NB4 (cell line): ENCODE measurements around the gene IPPK.

ENCODE experiments used
- MYC ChIP-seq: IDR thresholded peaks from 2 replicates; pipeline ENCODE4 v1.6.1; 2011; ENCODE audit warnings: low read depth, low read length
- POLR2A ChIP-seq: IDR thresholded peaks from 2 replicates; pipeline ENCODE4 v1.6.1; 2011; ENCODE audit warnings: mild to moderate bottlenecking; ENCODE audit not compliant: insufficient read length; ENCODE audit errors: extremely low read depth
- TF ChIP-seq, protein P1 (sequence below): IDR thresholded peaks from one replicate; pipeline ENCODE4 v1.5.1; 2012; ENCODE audit warnings: low read depth, low read length
- TF ChIP-seq, protein P2 (sequence below): IDR thresholded peaks from 2 replicates; pipeline ENCODE4 v1.6.1; 2011; ENCODE audit warnings: low read depth, low read length

DNA sequence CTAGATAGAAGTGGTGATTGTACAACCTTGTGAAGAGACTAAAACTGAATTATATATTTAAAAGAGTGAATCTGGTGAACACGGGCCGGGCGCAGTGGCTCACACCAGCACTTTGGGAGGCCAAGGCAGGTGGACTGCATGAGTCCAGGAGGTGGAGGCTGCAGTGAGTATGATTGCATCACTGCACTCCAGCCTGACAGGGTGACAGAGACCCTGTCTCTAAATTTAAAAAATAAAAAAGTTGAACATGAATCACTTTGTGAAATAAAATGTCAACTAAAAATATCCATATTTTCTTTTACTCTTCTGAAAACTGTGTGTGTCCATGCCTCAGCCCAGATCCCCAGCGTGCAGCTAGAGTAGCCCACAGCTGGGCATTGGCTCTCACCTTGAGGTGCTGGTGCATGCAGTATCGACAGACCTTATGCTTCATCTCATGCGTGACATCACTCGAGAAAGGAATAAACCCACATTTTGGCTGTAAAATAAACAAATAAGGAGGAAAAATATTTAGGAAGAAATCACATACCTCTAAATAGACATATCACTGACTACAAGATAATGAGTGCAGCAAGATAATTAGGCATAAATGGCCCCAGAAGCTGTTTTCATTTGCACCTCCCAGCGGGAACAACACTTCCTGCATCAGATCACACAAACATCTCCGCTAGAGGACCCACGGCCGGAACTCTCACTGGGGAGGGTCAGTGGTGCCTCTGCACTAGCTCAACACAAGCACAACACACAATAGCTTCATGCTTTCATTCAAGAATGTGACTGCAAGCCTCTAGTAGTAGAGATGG lies 22.1 kb downstream of the IPPK start:
- TF ChIP-seq, protein P1, sequence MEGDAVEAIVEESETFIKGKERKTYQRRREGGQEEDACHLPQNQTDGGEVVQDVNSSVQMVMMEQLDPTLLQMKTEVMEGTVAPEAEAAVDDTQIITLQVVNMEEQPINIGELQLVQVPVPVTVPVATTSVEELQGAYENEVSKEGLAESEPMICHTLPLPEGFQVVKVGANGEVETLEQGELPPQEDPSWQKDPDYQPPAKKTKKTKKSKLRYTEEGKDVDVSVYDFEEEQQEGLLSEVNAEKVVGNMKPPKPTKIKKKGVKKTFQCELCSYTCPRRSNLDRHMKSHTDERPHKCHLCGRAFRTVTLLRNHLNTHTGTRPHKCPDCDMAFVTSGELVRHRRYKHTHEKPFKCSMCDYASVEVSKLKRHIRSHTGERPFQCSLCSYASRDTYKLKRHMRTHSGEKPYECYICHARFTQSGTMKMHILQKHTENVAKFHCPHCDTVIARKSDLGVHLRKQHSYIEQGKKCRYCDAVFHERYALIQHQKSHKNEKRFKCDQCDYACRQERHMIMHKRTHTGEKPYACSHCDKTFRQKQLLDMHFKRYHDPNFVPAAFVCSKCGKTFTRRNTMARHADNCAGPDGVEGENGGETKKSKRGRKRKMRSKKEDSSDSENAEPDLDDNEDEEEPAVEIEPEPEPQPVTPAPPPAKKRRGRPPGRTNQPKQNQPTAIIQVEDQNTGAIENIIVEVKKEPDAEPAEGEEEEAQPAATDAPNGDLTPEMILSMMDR: no peak
- TF ChIP-seq POLR2A: no peak
- TF ChIP-seq, protein P2, sequence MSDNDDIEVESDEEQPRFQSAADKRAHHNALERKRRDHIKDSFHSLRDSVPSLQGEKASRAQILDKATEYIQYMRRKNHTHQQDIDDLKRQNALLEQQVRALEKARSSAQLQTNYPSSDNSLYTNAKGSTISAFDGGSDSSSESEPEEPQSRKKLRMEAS: no peak
- no peak for TF ChIP-seq MYC
